ENCODE results near the gene MYO1H.
"Not testable (repeated sequence)": the region's sequence is repeated elsewhere in the genome, so short reads cannot be mapped to it uniquely, and the experiment has no call there.

MYO1H gene

DNA sequence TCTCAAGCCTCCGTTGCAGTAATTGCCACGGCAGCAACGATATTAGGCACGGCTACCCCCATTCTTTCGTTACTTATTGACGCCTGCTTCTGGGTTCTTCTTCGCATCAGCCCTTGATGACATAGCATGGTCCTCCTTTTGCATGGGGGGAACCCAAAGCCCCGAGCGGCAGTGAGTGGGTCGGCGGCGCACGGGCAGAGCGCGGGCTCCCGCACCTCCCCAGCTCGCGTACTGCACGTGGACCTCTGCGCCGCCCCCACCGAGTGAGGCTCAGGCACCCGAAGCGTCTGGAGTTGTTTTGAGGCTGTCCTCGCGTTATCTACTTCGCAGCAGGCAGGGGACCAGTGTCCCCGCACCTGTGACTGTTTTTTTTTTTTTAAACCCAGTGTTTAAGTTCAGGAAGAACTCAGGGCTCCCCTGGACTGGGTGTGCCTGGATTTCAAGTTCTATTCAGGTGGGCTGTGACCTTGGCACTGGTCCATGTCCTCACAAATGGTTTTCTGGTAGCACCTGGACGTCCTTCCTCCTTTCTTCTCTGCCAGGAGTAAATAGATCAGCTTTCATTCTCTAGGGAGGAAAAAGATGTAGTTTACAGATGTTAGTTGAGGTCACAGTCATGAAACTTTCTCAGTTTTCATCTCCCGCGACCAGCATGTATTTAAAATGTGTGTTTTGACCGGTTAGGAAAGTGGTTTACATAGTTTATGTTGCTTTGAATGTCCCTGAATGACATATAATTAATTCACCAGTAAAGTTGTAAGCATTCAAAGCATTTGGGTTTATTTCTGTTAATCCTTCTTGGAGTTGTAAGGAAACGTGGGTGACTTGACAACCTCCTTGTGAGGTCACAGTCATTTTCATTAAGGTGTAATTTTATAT, 37.2 kb upstream of the MYO1H start:
- TF ChIP-seq, protein P1, sequence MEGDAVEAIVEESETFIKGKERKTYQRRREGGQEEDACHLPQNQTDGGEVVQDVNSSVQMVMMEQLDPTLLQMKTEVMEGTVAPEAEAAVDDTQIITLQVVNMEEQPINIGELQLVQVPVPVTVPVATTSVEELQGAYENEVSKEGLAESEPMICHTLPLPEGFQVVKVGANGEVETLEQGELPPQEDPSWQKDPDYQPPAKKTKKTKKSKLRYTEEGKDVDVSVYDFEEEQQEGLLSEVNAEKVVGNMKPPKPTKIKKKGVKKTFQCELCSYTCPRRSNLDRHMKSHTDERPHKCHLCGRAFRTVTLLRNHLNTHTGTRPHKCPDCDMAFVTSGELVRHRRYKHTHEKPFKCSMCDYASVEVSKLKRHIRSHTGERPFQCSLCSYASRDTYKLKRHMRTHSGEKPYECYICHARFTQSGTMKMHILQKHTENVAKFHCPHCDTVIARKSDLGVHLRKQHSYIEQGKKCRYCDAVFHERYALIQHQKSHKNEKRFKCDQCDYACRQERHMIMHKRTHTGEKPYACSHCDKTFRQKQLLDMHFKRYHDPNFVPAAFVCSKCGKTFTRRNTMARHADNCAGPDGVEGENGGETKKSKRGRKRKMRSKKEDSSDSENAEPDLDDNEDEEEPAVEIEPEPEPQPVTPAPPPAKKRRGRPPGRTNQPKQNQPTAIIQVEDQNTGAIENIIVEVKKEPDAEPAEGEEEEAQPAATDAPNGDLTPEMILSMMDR (IDR thresholded peaks at IDR 0.05; ENCODE audit: insufficient read depth, low read length): no peak
- no peak for TF ChIP-seq SPI1 (IDR thresholded peaks at IDR 0.05; ENCODE audit: borderline replicate concordance, low read depth)
- no peak for TF ChIP-seq GABPA (IDR thresholded peaks at IDR 0.05; ENCODE audit: low read depth)
- no peak for TF ChIP-seq POLR2AphosphoS5 (IDR thresholded peaks at IDR 0.05; ENCODE audit: low read depth)
- TF ChIP-seq, protein P2, sequence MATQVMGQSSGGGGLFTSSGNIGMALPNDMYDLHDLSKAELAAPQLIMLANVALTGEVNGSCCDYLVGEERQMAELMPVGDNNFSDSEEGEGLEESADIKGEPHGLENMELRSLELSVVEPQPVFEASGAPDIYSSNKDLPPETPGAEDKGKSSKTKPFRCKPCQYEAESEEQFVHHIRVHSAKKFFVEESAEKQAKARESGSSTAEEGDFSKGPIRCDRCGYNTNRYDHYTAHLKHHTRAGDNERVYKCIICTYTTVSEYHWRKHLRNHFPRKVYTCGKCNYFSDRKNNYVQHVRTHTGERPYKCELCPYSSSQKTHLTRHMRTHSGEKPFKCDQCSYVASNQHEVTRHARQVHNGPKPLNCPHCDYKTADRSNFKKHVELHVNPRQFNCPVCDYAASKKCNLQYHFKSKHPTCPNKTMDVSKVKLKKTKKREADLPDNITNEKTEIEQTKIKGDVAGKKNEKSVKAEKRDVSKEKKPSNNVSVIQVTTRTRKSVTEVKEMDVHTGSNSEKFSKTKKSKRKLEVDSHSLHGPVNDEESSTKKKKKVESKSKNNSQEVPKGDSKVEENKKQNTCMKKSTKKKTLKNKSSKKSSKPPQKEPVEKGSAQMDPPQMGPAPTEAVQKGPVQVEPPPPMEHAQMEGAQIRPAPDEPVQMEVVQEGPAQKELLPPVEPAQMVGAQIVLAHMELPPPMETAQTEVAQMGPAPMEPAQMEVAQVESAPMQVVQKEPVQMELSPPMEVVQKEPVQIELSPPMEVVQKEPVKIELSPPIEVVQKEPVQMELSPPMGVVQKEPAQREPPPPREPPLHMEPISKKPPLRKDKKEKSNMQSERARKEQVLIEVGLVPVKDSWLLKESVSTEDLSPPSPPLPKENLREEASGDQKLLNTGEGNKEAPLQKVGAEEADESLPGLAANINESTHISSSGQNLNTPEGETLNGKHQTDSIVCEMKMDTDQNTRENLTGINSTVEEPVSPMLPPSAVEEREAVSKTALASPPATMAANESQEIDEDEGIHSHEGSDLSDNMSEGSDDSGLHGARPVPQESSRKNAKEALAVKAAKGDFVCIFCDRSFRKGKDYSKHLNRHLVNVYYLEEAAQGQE (IDR thresholded peaks at IDR 0.05; ENCODE audit: insufficient replicate concordance, low read depth): no peak
- Histone ChIP-seq H3K27ac (replicated peaks) (no peak overlapping the region), H3K27me3 (ENCODE audit: insufficient read depth, poor library complexity, severe bottlenecking) (peaks cover 47% of the 10 kb centered on the region), H3K4me3 (replicated peaks; ENCODE audit: insufficient read depth, low read length) (peak overlapping the region; percentile 13; the same call in 1 of the 2 replicates)
- DNase-seq (ENCODE audit: low read depth in 1 of 2, low spot score in 1 of 2): no peak

DNA sequence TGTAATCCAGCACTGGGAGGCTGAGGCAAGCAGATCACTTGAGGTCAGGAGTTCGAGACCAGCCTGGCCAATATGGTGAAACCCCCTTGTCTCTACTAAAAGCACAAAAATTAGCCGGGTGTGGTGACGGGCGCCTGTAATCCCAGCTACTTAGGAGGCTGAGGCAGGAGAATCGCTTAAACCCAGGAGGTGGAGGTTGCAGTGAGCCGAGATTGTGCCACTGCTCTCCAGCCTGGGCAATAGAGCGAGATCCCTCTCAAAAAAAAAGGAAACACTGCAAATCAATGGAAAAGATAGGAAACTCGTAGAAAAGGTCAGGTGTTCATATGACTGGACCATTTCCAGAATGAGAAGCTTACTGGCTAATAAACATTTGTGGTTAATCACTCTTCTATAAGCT, 26.4 kb upstream of the MYO1H start:
- not testable (repeated sequence) for H3K27ac ChIP-seq (replicated peaks); DNase-seq (ENCODE audit: low read depth in 1 of 2, low spot score in 1 of 2); H3K27me3 ChIP-seq (ENCODE audit: insufficient read depth, poor library complexity, severe bottlenecking); H3K4me3 ChIP-seq (replicated peaks; ENCODE audit: insufficient read depth, low read length)

DNA sequence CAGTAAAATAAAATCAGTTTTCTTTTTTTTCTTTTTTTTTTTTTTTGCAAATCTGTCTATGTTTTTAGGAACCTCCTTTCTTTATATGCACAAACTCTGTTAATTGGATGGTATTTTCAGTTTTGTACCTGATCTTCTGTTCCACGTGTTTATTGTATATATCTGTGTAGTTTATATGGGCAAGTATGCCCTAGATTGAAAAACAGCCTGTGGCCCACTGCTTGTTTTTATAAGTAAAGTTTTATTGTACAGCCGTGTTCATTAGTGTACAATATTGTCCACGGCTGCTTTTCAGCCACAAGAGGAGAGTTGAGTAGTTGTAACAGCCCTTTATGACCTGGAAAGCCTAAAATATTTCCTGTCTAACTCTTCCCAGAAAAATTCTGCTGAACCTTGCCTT, 18.7 kb upstream of the MYO1H start:
- H3K4me3 ChIP-seq (replicated peaks; ENCODE audit: insufficient read depth, low read length): no peak overlapping the region
- peaks cover 10% of the 10 kb centered on the region for H3K27me3 ChIP-seq (ENCODE audit: insufficient read depth, poor library complexity, severe bottlenecking)
- TF ChIP-seq SPI1 (IDR thresholded peaks at IDR 0.05; ENCODE audit: borderline replicate concordance, low read depth) (no peak), GABPA (IDR thresholded peaks at IDR 0.05; ENCODE audit: low read depth) (no peak)
- no peak overlapping the region for H3K27ac ChIP-seq (replicated peaks)
- no peak for DNase-seq (ENCODE audit: low read depth in 1 of 2, low spot score in 1 of 2)

DNA sequence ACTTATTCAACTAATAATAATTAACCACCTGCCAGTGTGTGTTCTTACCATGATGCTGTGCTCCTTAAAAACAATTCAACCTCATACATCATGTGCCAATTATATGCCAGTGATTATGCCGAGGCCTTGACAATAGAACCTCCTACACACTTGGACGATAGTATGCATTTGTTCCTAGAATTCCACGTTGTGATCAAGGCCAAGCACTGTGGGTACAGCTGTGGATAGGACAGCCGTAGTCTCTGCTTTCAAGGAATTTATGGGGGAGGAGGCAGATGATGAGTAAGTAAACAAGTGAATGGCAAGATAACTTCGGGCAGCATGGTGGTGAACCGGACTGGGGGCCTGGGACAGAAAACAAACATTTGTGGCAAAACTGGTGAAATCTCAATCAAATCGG, 18.0 kb upstream of the MYO1H start:
- Histone ChIP-seq H3K4me3 (replicated peaks; ENCODE audit: insufficient read depth, low read length) (no peak overlapping the region), H3K27me3 (ENCODE audit: insufficient read depth, poor library complexity, severe bottlenecking) (peaks cover 10% of the 10 kb centered on the region), H3K27ac (replicated peaks) (no peak overlapping the region)
- TF ChIP-seq, protein P1 (IDR thresholded peaks at IDR 0.05; ENCODE audit: insufficient read depth, low read length): no peak
- TF ChIP-seq GABPA (IDR thresholded peaks at IDR 0.05; ENCODE audit: low read depth) (no peak), POLR2AphosphoS5 (IDR thresholded peaks at IDR 0.05; ENCODE audit: low read depth) (no peak)
- TF ChIP-seq, protein P2 (IDR thresholded peaks at IDR 0.05; ENCODE audit: insufficient replicate concordance, low read depth): no peak
- DNase-seq (ENCODE audit: low read depth in 1 of 2, low spot score in 1 of 2): no peak
